ENCODE results near the gene MAFG.
A peak's percentile ranks its signal among the peaks of the same experiment; 100 is the strongest.

Gene MAFG

DNA sequence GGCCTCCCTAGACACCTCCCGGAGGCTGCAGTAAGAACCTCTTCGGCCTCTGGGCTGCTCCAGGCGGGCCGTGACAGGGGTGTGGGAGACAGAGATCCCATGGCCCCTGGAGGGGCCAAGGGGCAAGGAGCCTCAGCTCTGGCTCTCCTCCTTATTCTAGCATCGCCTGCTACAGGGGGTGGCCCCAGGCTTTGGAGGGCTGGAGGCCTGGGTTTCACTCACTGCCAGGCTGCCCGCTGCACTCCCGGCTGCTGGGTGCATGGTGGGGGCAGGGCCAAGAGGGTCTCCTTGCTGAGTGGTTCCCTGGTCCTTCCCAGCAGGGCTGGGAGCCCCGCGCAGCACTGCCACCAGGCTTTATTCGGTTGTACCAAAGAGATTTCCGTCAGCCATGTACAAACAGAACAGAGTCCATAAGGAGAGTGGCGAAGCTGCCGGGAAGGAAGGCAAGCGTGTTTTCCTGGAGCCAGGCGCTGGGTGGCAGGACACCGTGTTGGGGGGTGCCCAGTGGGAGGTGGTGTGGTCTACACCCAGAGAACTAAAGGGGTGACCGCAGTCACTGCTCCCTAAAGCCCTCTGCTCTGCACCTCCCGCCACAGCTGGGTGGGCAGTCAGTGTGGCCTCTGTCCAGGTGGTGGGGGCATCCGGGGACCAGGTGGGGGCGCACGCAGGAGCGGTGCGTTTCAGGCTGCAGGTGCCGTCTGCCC lies 23.5 kb downstream of the MAFG start:
- no peaks in the 10 kb centered on the region for H3K9me3 ChIP-seq (ENCODE audit: control insufficient read depth, insufficient read depth, low read depth, low read length)
- TF ChIP-seq KLF8 (tag by site-specific recombination; IDR thresholded peaks at IDR 0.05): no peak
- no peak for TF ChIP-seq ZNF548 (tag by site-specific recombination; IDR thresholded peaks at IDR 0.05)
- TF ChIP-seq ZNF558 (tag by site-specific recombination; IDR thresholded peaks at IDR 0.05): no peak
- no peak for TF ChIP-seq REST (tag by site-specific recombination; IDR thresholded peaks at IDR 0.05)
- no peak for TF ChIP-seq ZNF692 (tag by site-specific recombination; IDR thresholded peaks at IDR 0.05)
- no peak for TF ChIP-seq ZBTB8A (tag by site-specific recombination; IDR thresholded peaks at IDR 0.05)
- TF ChIP-seq BCL11B (tag by site-specific recombination; IDR thresholded peaks at IDR 0.05; ENCODE audit: low read depth): no peak
- TF ChIP-seq ZNF398 (tag by site-specific recombination; IDR thresholded peaks at IDR 0.05): no peak
- no peak for TF ChIP-seq ZNF701 (tag by site-specific recombination; IDR thresholded peaks at IDR 0.05)
- no peak overlapping the region for H3K4me3 ChIP-seq (ENCODE audit: low read depth, low read length)
- no peak overlapping the region for H3K27ac ChIP-seq (ENCODE audit: extremely low read depth, low read depth, low read length)
- ChIA-PET POLR2A (interaction anchor here (0.6 kb wide), 2 partner anchors 21 to 310 kb away, joined by 3 to 4 read pairs; no protein-coding TSS in a partner anchor), CTCF (no interaction called here)
- H3K36me3 ChIP-seq (ENCODE audit: control insufficient read depth in 2 of 2, insufficient read depth in 1 of 2, low read length in 2 of 2): peaks cover 0 to 73% of the 10 kb centered on the region in 2 experiments; a peak in 1 of 3 replicates
- no peaks in the 10 kb centered on the region for H3K4me1 ChIP-seq (ENCODE audit: control insufficient read depth, insufficient read depth, low read length)

- Histone ChIP-seq H3K4me1 (ENCODE audit: control insufficient read depth, insufficient read depth, low read length) (no peaks in the 10 kb centered on the region), H3K27ac (ENCODE audit: extremely low read depth, low read depth, low read length) (no peak overlapping the region), H3K9me3 (ENCODE audit: control insufficient read depth, insufficient read depth, low read depth, low read length) (no peaks in the 10 kb centered on the region), H3K36me3 (ENCODE audit: control insufficient read depth in 2 of 2, insufficient read depth in 1 of 2, low read length in 2 of 2) (peaks cover under 1 to 75% of the 10 kb centered on the region in 2 experiments; a peak in 1 of 3 replicates), H3K4me3 (ENCODE audit: low read depth, low read length) (no peak overlapping the region)
- CTCF ChIA-PET: no interaction called here
- TF ChIP-seq ZBTB20 (tag by site-specific recombination; IDR thresholded peaks at IDR 0.05): no peak
- TF ChIP-seq REST (tag by site-specific recombination; IDR thresholded peaks at IDR 0.05): peak; percentile 67
- no peak for TF ChIP-seq ZBTB48 (tag by site-specific recombination; IDR thresholded peaks at IDR 0.05)
- TF ChIP-seq ZNF398 (tag by site-specific recombination; IDR thresholded peaks at IDR 0.05): no peak
- TF ChIP-seq ZNF530 (tag by site-specific recombination; IDR thresholded peaks at IDR 0.05; ENCODE audit: low read depth): no peak
- no peak for TF ChIP-seq ZNF639 (tag by site-specific recombination; IDR thresholded peaks at IDR 0.05)
- POLR2A ChIA-PET: interaction anchor here (0.6 to 1.1 kb wide), 2 partner anchors 21 to 23 kb away, joined by 3 to 4 read pairs; no protein-coding TSS in a partner anchor
Measured at GRCh38 chr17:81903415-81903831, 24.1 kb downstream of the MAFG start.
